HepG2 (cell line): ENCODE results near the gene EPHX1. TPM values are rescaled to one million over a fixed set of nuclear protein-coding genes. Genes with fewer than 3 reads are reported as not detected.

ENCODE experiments used
- ATF7-NPFF ChIP-seq: sonication (generic); formaldehyde crosslinking; IDR thresholded peaks from 2 replicates; pipeline ENCODE4 v1.8.1; 2023; ENCODE audit warnings: mild to moderate bottlenecking, low read depth, missing genetic modification reagents, moderate library complexity
- CBFB ChIP-seq: sonication (generic); formaldehyde crosslinking; IDR thresholded peaks from 2 replicates; pipeline ENCODE4 v1.4.0; 2020; ENCODE audit warnings: missing genetic modification reagents
- CTCF ChIP-seq: sonication (generic); formaldehyde crosslinking; IDR thresholded peaks from 2 replicates; pipeline ENCODE4 v1.5.0; 2020; ENCODE audit warnings: mild to moderate bottlenecking, missing genetic modification reagents, moderate library complexity
- DZIP1 ChIP-seq: sonication (generic); formaldehyde crosslinking; IDR thresholded peaks from 2 replicates; pipeline ENCODE4 v1.5.0; 2020; ENCODE audit warnings: mild to moderate bottlenecking, missing genetic modification reagents
- FOXJ3 ChIP-seq: sonication (generic); formaldehyde crosslinking; IDR thresholded peaks from 2 replicates; pipeline ENCODE4 v1.4.0; 2020; ENCODE audit warnings: missing genetic modification reagents, mild to moderate bottlenecking, borderline replicate concordance
- HNRNPLL ChIP-seq: fragments of 200-400 bp; formaldehyde crosslinking; IDR thresholded peaks from 2 replicates; pipeline ENCODE4 v1.6.1; 2017; ENCODE audit warnings: mild to moderate bottlenecking, low read depth, low read length; ENCODE audit not compliant: poor library complexity, severe bottlenecking
- IKZF4 ChIP-seq: sonication (generic); formaldehyde crosslinking; IDR thresholded peaks from 2 replicates; pipeline ENCODE4 v1.5.1; 2020; ENCODE audit warnings: borderline replicate concordance, mild to moderate bottlenecking, low read depth, missing genetic modification reagents; ENCODE audit errors: not compliant biosample characterization
- MED1 ChIP-seq: sonication (generic); formaldehyde crosslinking; IDR thresholded peaks from 2 replicates; pipeline ENCODE4 v1.4.0; 2020; ENCODE audit warnings: missing genetic modification reagents
- MYNN ChIP-seq: sonication (generic); formaldehyde crosslinking; IDR thresholded peaks from 2 replicates; pipeline ENCODE4 v1.4.0; 2020; ENCODE audit warnings: mild to moderate bottlenecking, low read depth, missing genetic modification reagents
- SAP130 ChIP-seq: IDR thresholded peaks from 2 replicates; pipeline ENCODE4 v1.6.1; 2016; ENCODE audit warnings: low read depth
- SIN3B ChIP-seq: fragments of 150-350 bp; IDR thresholded peaks from 2 replicates; pipeline ENCODE4 v1.6.1; 2014; ENCODE audit warnings: low read length
- TFDP2 ChIP-seq: sonication (generic); formaldehyde crosslinking; IDR thresholded peaks from 2 replicates; pipeline ENCODE4 v1.4.0; 2020; ENCODE audit warnings: missing genetic modification reagents
- ZMYM4 ChIP-seq: sonication (generic); formaldehyde crosslinking; IDR thresholded peaks from 2 replicates; pipeline ENCODE4 v1.8.1; 2023; ENCODE audit warnings: mild to moderate bottlenecking, missing genetic modification reagents
- polyA plus RNA-seq, 8 experiments: library from polyadenylated mRNA; depleted of rRNA in 3 of 8; stranded (reverse) in 7 of 8; unstranded in 1 of 8; fragments of >200 nt; fragmentation: Illumina TruSeq in 4 of 8; extraction: Trizol in 4 of 8; gene quantifications; 2 replicates each; pipeline versions ENCODE4 v1.2.1 to v1.2.3, GENCODE V29; 2011 to 2016; ENCODE audit warnings: low read depth in 4 of 8, missing spikeins in 1 of 8, mixed read lengths in 1 of 8; ENCODE audit not compliant: insufficient read depth in 1 of 8
- total RNA-seq, 5 experiments: library from RNA; depleted of rRNA; stranded (reverse); fragments of >200 nt; fragmentation: Illumina TruSeq; extraction: Trizol; gene quantifications; 2 replicates each; pipeline ENCODE4 v1.2.3, GENCODE V29; 2016; ENCODE audit warnings: low read depth in 1 of 5
- TF ChIP-seq, protein P1 (sequence below): IDR thresholded peaks from 2 replicates; pipeline ENCODE4 v1.4.0; 2020; ENCODE audit warnings: mild to moderate bottlenecking, missing genetic modification reagents
- TF ChIP-seq, protein P2 (sequence below): sonication (generic); formaldehyde crosslinking; IDR thresholded peaks from 2 replicates; pipeline ENCODE4 v1.4.0; 2020; ENCODE audit warnings: mild to moderate bottlenecking, missing genetic modification reagents

The EPHX1 gene
- total and polyA plus RNA-seq, 2 of the 13 experiments (the other 11 are each of a cell fraction or from before 2014, with no cell fraction given): 27.7 to 36.5 TPM

DNA sequence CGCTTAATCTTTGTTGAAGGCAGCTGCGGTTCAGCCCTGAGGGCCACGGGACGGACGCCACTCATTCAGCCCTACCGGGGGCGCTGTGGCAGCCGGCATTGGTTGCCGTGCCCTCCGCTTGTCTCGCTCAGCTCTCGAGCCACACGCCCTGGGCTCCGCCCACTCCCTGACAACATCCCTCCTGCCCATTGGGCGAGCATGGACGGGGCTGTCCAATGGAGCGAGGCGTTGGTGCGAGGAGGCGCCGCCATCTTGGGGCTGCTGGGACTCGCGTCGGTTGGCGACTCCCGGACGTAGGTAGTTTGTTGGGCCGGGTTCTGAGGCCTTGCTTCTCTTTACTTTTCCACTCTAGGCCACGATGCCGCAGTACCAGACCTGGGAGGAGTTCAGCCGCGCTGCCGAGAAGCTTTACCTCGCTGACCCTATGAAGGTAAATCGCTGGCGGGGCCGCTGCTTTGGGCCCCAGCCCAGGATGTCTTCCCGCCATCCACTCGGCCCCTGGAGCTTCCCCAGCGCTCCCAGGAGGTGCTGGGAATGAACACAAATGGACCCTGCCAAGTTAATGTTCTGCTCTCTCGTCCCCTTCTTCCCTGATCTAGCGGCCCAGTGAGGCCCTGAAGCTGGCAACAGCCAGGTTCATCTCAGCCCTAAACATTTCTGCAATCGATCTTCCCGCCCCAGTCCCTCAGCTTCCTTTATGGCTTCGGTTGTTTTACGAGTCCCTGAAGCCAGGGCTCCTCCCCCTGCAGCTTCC, 32.2 kb upstream of the EPHX1 start, which contains the start of gene SRP9 (continued):
- peak; percentile 94 for TF ChIP-seq SAP130 (CRISPR knock-in tag)
- peak; percentile 99 for TF ChIP-seq CTCF
- TF ChIP-seq DZIP1 (CRISPR knock-in tag): no peak
- peak; percentile 57; the same call in 1 of the 2 replicates for TF ChIP-seq TFDP2
- peak; percentile 21; the same call in 1 of the 2 replicates for TF ChIP-seq ATF7-NPFF (CRISPR knock-in tag)
- TF ChIP-seq, protein P1, sequence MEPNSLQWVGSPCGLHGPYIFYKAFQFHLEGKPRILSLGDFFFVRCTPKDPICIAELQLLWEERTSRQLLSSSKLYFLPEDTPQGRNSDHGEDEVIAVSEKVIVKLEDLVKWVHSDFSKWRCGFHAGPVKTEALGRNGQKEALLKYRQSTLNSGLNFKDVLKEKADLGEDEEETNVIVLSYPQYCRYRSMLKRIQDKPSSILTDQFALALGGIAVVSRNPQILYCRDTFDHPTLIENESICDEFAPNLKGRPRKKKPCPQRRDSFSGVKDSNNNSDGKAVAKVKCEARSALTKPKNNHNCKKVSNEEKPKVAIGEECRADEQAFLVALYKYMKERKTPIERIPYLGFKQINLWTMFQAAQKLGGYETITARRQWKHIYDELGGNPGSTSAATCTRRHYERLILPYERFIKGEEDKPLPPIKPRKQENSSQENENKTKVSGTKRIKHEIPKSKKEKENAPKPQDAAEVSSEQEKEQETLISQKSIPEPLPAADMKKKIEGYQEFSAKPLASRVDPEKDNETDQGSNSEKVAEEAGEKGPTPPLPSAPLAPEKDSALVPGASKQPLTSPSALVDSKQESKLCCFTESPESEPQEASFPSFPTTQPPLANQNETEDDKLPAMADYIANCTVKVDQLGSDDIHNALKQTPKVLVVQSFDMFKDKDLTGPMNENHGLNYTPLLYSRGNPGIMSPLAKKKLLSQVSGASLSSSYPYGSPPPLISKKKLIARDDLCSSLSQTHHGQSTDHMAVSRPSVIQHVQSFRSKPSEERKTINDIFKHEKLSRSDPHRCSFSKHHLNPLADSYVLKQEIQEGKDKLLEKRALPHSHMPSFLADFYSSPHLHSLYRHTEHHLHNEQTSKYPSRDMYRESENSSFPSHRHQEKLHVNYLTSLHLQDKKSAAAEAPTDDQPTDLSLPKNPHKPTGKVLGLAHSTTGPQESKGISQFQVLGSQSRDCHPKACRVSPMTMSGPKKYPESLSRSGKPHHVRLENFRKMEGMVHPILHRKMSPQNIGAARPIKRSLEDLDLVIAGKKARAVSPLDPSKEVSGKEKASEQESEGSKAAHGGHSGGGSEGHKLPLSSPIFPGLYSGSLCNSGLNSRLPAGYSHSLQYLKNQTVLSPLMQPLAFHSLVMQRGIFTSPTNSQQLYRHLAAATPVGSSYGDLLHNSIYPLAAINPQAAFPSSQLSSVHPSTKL: peak; percentile 57; the same call in 1 of the 2 replicates
- TF ChIP-seq SIN3B: 0 out of 2 replicates have a peak, but pooled peaks have one; percentile 48
- TF ChIP-seq MED1 (CRISPR knock-in tag): peak; percentile 74; the same call in 1 of the 2 replicates
- TF ChIP-seq CBFB (CRISPR knock-in tag): peak; percentile 86
- TF ChIP-seq ZMYM4 (CRISPR knock-in tag): peak; percentile 98
- no peak for TF ChIP-seq IKZF4 (CRISPR knock-in tag)
- TF ChIP-seq HNRNPLL: peak; percentile 73
- TF ChIP-seq, protein P2, sequence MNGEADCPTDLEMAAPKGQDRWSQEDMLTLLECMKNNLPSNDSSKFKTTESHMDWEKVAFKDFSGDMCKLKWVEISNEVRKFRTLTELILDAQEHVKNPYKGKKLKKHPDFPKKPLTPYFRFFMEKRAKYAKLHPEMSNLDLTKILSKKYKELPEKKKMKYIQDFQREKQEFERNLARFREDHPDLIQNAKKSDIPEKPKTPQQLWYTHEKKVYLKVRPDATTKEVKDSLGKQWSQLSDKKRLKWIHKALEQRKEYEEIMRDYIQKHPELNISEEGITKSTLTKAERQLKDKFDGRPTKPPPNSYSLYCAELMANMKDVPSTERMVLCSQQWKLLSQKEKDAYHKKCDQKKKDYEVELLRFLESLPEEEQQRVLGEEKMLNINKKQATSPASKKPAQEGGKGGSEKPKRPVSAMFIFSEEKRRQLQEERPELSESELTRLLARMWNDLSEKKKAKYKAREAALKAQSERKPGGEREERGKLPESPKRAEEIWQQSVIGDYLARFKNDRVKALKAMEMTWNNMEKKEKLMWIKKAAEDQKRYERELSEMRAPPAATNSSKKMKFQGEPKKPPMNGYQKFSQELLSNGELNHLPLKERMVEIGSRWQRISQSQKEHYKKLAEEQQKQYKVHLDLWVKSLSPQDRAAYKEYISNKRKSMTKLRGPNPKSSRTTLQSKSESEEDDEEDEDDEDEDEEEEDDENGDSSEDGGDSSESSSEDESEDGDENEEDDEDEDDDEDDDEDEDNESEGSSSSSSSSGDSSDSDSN (CRISPR knock-in tag): peak; percentile 88
- 0 out of 2 replicates have a peak, but pooled peaks have one; percentile 13 for TF ChIP-seq FOXJ3
- TF ChIP-seq MYNN (CRISPR knock-in tag): 0 out of 2 replicates have a peak, but pooled peaks have one; percentile 21
